ENCODE results near the gene LMLN. TPM values are rescaled to one million over a fixed set of nuclear protein-coding genes. Genes with fewer than 3 reads are reported as not detected.

LMLN gene
- total RNA-seq = 6.5 and 6.6 TPM in 2 replicates

GRCh38 chr3:197959891-197960693 is at the start of gene LMLN:
Gene LMLN (plus strand): TSS chr3:197960217. CDS start chr3:197960246, 29 bp downstream.

GRCh38 chr3:197949778-197950676 is 10.0 kb upstream of the LMLN start, which contains the start of gene RPL35A:
Gene RPL35A (plus strand): TSS chr3:197950190. CDS start chr3:197950968, 778 bp downstream.

Small RNAs within 50 kb of the gene (small RNA-seq; reads per million reads assigned to genes)
- gene RNU6-621P (not detected), gene RNU6-821P (not detected)

Other genes with a start within 250 kb of the LMLN start
- gene RUBCN, start 223.3 kb upstream of the LMLN start, total RNA-seq = 23.5 and 31.0 TPM in 2 replicates
- 44.1 and 63.9 TPM in 2 replicates for gene FYTTD1, start 210.3 kb upstream of the LMLN start, total RNA-seq
- 42.1 and 49.1 TPM in 2 replicates for gene LRCH3, start 169.0 kb upstream of the LMLN start, total RNA-seq
- 522 and 701 TPM in 2 replicates for gene RPL35A, start 10.0 kb upstream of the LMLN start, total RNA-seq

All from vein endothelial cell (primary cell).